Measurements from ENCODE around the gene BAZ2B.

GRCh38 chr2:159326569-159327255 is 289.6 kb downstream of the BAZ2B start:
- TF ChIP-seq CTCF (IDR thresholded peaks at IDR 0.05; ENCODE audit: insufficient read depth, low read length, poor library complexity, severe bottlenecking) = no peak
- no peak for TF ChIP-seq EZH2phosphoT487 (conservative IDR thresholded peaks at IDR 0.05; ENCODE audit: low read length)

All from SU-DHL-6 (cell line).